ENCODE data around the gene KIF16B.

The KIF16B gene

DNA sequence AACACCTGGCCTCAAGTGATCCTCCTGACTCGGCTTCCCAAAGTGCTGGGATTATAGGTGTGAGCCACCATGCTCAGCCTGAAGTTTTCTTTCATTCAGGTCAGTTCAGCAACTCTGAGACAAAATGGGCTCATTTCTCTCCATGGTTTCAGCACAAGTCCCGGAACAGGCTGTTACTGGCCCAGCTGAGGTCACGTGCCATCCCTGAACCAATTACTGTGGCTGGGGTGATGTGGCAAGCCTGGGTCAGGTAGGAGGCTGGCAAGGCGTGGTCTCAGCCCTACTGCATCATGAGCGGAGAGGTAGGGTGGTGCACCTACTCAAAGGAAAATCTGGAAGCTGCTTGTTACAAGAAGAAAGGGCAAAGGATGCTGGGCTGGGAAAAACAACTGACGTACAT is 326.4 kb downstream of the KIF16B start:
- DNase-seq (ENCODE audit: low read depth): no peak
- TF ChIP-seq, protein P1, sequence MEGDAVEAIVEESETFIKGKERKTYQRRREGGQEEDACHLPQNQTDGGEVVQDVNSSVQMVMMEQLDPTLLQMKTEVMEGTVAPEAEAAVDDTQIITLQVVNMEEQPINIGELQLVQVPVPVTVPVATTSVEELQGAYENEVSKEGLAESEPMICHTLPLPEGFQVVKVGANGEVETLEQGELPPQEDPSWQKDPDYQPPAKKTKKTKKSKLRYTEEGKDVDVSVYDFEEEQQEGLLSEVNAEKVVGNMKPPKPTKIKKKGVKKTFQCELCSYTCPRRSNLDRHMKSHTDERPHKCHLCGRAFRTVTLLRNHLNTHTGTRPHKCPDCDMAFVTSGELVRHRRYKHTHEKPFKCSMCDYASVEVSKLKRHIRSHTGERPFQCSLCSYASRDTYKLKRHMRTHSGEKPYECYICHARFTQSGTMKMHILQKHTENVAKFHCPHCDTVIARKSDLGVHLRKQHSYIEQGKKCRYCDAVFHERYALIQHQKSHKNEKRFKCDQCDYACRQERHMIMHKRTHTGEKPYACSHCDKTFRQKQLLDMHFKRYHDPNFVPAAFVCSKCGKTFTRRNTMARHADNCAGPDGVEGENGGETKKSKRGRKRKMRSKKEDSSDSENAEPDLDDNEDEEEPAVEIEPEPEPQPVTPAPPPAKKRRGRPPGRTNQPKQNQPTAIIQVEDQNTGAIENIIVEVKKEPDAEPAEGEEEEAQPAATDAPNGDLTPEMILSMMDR (IDR thresholded peaks at IDR 0.05; ENCODE audit: insufficient read depth, low read depth, low read length, missing control alignments): no peak
- no peak overlapping the region for H3K4me3 ChIP-seq (ENCODE audit: low read depth, low read length)

DNA sequence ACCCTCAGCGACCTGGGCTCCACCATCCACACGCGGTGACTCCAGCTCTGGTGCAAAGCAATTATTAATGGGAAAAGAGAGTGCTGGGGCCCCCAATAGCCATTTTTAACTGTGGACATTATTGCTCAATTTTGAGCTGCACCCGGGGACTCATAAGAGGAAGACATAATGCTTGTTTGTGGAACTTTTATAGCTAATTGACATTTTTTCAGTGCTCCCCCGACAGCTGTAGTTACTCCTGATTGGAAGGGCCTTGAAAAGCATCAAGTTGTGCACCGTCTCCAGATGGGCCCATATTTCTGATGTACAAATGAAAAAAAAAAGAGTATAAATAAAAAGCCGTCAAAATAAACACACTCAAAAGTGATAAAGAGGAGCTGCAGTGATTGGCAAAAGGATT is 327.0 kb downstream of the KIF16B start:
- H3K4me3 ChIP-seq (ENCODE audit: low read depth, low read length): no peak overlapping the region
- TF ChIP-seq, protein P1 (IDR thresholded peaks at IDR 0.05; ENCODE audit: insufficient read depth, low read depth, low read length, missing control alignments): no peak
- no peak for DNase-seq (ENCODE audit: low read depth)

DNA sequence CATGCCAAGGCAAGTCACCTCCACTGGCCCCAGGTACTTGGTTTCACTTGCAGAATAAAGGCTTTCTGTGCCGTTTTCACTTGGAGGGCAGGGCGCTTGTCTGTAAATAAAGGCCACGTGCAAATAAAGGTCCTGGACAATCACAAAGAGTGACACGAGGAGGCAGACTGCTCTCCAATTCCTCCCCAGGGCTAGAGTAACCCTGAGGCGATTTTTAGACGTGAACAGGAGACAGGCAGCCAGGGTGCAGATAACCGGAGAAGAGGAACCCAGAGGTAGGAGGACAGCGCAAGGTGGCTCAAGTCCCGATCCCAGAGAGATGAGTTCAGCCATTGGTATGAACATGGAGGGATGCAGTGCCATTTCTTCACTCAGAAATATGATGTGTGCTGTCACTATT is 327.4 kb downstream of the KIF16B start:
- no peak overlapping the region for H3K4me3 ChIP-seq (ENCODE audit: low read depth, low read length)
- DNase-seq (ENCODE audit: low read depth): no peak
- TF ChIP-seq, protein P1 (IDR thresholded peaks at IDR 0.05; ENCODE audit: insufficient read depth, low read depth, low read length, missing control alignments): no peak

DNA sequence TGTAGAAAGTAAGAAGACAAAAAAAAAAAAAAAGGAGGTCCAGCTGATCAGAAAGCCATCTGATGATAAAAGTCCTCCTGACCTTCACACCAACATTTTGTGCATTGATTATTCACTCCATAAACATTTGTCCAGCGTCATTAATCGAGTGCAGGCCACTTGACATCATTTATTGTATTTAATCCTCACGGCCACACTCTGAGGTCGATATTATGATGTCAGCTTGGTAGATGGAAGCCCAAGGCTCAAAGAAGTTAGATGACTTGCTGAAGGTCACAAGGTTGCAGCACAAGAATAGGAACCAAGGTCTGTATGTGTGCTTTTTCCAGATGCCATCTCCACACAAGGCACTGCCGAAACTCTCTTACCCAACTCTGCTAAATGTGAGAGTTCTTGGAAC is 328.4 kb downstream of the KIF16B start:
- DNase-seq (ENCODE audit: low read depth): no peak
- TF ChIP-seq, protein P1 (IDR thresholded peaks at IDR 0.05; ENCODE audit: insufficient read depth, low read depth, low read length, missing control alignments): no peak
- H3K4me3 ChIP-seq (ENCODE audit: low read depth, low read length): no peak overlapping the region

DNA sequence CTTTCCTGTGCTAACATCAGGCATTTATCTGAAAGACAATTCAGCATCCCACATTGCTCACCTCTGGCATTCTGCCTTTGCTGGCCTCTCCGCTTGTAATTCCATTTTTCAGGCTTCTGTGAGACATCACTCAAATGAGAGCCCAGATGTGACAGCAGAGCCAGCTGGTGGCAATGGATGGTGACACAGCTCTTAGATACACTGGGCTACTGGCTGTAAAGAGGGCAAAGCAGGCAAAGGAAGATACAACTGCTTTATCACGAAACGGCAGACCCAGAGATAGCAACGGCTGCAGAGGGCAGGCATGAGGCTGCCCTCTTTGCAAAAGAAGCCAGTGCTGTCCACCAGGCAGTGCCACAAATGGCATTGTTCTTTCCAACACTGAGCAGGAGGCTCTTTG is 329.8 kb downstream of the KIF16B start:
- DNase-seq (ENCODE audit: low read depth): peak; percentile 25
- TF ChIP-seq, protein P1 (IDR thresholded peaks at IDR 0.05; ENCODE audit: insufficient read depth, low read depth, low read length, missing control alignments): peak; percentile 31
- no peak overlapping the region for H3K4me3 ChIP-seq (ENCODE audit: low read depth, low read length)

DNA sequence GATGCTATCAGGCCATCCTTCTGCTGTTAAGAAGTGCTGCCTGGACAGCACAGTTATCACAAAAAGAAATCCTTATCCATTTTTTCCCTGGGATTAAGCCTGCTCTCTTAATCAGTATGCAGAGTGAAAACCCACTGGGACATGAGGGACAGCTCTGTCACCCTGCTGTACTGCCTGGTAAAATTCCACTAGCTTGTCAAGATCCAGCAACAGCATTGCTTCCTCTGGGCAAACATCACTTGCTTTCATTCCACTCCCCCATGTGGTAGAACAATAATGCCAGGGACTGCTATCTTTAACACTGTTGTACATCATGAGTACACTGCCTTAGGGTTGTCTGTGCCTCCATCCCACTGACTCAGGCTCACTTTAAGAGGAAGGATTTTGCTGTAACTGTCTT is 331.3 kb downstream of the KIF16B start:
- TF ChIP-seq, protein P1 (IDR thresholded peaks at IDR 0.05; ENCODE audit: insufficient read depth, low read depth, low read length, missing control alignments): peak; percentile 23
- no peak overlapping the region for H3K4me3 ChIP-seq (ENCODE audit: low read depth, low read length)
- peak; percentile 20 for DNase-seq (ENCODE audit: low read depth)

DNA sequence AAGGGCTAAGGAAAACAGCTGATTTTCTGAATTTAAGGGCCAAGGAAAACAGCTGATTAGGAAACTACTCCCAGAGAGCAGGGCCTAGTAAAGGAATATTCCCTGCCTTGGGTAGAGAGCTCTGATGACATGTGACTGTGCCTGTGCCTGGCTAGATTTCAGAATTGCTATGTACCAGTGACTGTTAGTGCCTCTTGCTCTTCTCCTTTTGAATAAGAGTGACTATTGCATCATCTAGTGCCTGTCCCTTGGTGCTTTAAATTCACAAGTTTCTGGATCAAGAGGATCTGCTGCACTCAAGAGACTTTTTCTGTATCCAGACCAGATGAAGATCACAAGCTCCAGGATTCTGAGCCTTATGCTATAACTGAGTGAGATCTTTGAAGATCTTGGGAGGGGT is 332.9 kb downstream of the KIF16B start:
- no peak for DNase-seq (ENCODE audit: low read depth)
- no peak overlapping the region for H3K4me3 ChIP-seq (ENCODE audit: low read depth, low read length)
- TF ChIP-seq, protein P1 (IDR thresholded peaks at IDR 0.05; ENCODE audit: insufficient read depth, low read depth, low read length, missing control alignments): no peak
